Panc1 (cell line): ENCODE results near the gene CHCHD2. TPM values are rescaled to one million over a fixed set of nuclear protein-coding genes. Genes with fewer than 3 reads are reported as not detected.
"Not testable (repeated sequence)": the region's sequence is repeated elsewhere in the genome, so short reads cannot be mapped to it uniquely, and the experiment has no call there.

Source experiments
- ATAC-seq: fragments of 200-7000 bp; cut with Tn5 transposase; 2 replicates; pipeline ENCODE4 v1.9.1; 2020; ENCODE audit warnings: mild to moderate bottlenecking, moderate library complexity
- BruUV-seq: library from RNA; stranded (reverse); fragments of 400-500 nt; replicated peaks from 2 replicates; lab custom pipeline; 2021; lab: Mats Ljungman, UMichigan
- CTCF ChIA-PET: fragments of 300-600 bp; sonication (Branson Sonifier 250); formaldehyde crosslinking; loops from one replicate; lab custom pipeline; 2022; ENCODE audit warnings: antibody characterized with exemption; lab: Charles Lee
- POLR2A ChIA-PET: fragments of 300-600 bp; sonication (Branson Sonifier 250); formaldehyde crosslinking; loops from one replicate; lab custom pipeline; 2022; ENCODE audit warnings: antibody characterized with exemption; lab: Charles Lee
- DNase-seq: peaks from one replicate; pipeline ENCODE4 v3.0.0-alpha.2; 2010; ENCODE audit warnings: low read depth, low spot score
- H3K27ac ChIP-seq: 2 replicates; pipeline ENCODE4 v1.5.1; 2011; ENCODE audit warnings: mild to moderate bottlenecking, low read length, inconsistent platforms
- H3K27me3 ChIP-seq: fragments of 200-500 bp; sonication (Bioruptor generic); 2 replicates; pipeline ENCODE4 v1.6.0; 2014; ENCODE audit warnings: low read length, inconsistent platforms; ENCODE audit not compliant: control insufficient read depth, insufficient read depth
- H3K36me3 ChIP-seq: fragments of 200-500 bp; sonication (Bioruptor generic); 2 replicates; pipeline ENCODE4 v1.5.1; 2014; ENCODE audit warnings: inconsistent platforms, mild to moderate bottlenecking, low read length, moderate library complexity; ENCODE audit not compliant: control insufficient read depth, insufficient read depth
- H3K4me1 ChIP-seq: 2 replicates; pipeline ENCODE4 v1.5.1; 2011; ENCODE audit warnings: inconsistent platforms, mild to moderate bottlenecking, low read length, moderate library complexity; ENCODE audit not compliant: control insufficient read depth, insufficient read depth
- H3K4me3 ChIP-seq, 2 experiments: 2 replicates each; pipeline ENCODE4 v1.5.1; 2011 to 2012; ENCODE audit warnings: low read depth in 2 of 2, low read length in 2 of 2, mild to moderate bottlenecking in 2 of 2, inconsistent platforms in 1 of 2, moderate library complexity in 1 of 2
- H3K9me3 ChIP-seq: fragments of 200-500 bp; sonication (Bioruptor generic); 2 replicates; pipeline ENCODE4 v1.5.1; 2014; ENCODE audit warnings: low read depth, mild to moderate bottlenecking, inconsistent platforms, low read length, moderate library complexity; ENCODE audit not compliant: control insufficient read depth, insufficient read depth
- POLR2AphosphoS5 ChIP-seq: IDR thresholded peaks from 2 replicates; pipeline ENCODE4 v1.6.1; 2012; ENCODE audit warnings: mild to moderate bottlenecking, low read depth, low read length, moderate library complexity
- SIN3A ChIP-seq: IDR thresholded peaks from 2 replicates; pipeline ENCODE4 v1.6.1; 2012; ENCODE audit warnings: low read depth, mild to moderate bottlenecking, low read length, moderate library complexity, borderline replicate concordance; ENCODE audit not compliant: insufficient read depth
- TCF7L2 ChIP-seq: IDR thresholded peaks from 2 replicates; pipeline ENCODE4 v1.6.1; 2011; ENCODE audit warnings: mild to moderate bottlenecking, low read depth, low read length, inconsistent platforms
- in situ Hi-C: cut with HindIII; loops from 2 replicates; pipeline ENCODE4 v1.10.0; 2016; ENCODE audit warnings: low sequenced_read_pairs, low pct_unique_long_range_greater_than_20kb
- intact Hi-C: fragments of 100-400 bp; cut with micrococcal nuclease; formaldehyde crosslinking; loops from one replicate; pipeline ENCODE4 v1.10.0; 2022; ENCODE audit not compliant: unreplicated experiment
- total RNA-seq: library from RNA; stranded (reverse); gene quantifications from one replicate; pipeline ENCODE4 v1.2.1, GENCODE V29; 2021; ENCODE audit not compliant: unreplicated experiment
- TF ChIP-seq, protein P1 (sequence below), 2 experiments: IDR thresholded peaks; 2 replicates each; pipeline ENCODE4 v1.6.1; 2011 to 2012; ENCODE audit warnings: low read depth in 2 of 2, control low read depth in 1 of 2, low read length in 1 of 2, mild to moderate bottlenecking in 1 of 2, moderate library complexity in 1 of 2; ENCODE audit not compliant: insufficient read depth in 1 of 2
- TF ChIP-seq, protein P2 (sequence below): fragments of 450-650 bp; IDR thresholded peaks from 2 replicates; pipeline ENCODE4 v1.5.1; 2017; ENCODE audit warnings: mild to moderate bottlenecking

The CHCHD2 gene
- total RNA-seq, 1 experiment from 2014 or later = 666 TPM

DNA sequence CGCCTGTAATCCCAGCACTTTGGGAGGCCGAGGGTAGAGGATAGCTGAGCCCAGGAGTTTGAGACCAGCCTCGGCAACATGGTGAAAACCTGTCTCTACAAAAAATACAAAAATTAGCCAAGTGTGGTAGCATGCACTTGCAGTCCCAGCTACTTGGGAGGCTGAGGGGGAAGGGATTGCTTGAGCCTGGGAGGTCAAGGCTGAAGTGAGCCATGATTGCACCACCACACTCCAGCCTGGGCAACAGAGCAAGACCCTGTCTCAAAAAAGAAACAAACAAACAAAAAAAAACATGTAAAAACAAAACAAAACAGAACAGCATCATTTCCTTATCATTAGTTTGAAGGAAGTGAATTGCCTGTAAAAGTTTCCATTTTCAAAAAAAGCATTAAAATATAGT lies 6.0 kb upstream of the CHCHD2 start:
- CTCF ChIA-PET, H3K27me3 ChIP-seq, H3K9me3 ChIP-seq, H3K4me1 ChIP-seq, DNase-seq, H3K27ac ChIP-seq, POLR2A ChIA-PET, BruUV-seq, H3K4me3 ChIP-seq, intact Hi-C loops, in situ Hi-C loops, ATAC-seq, H3K36me3 ChIP-seq: not testable (repeated sequence)

DNA sequence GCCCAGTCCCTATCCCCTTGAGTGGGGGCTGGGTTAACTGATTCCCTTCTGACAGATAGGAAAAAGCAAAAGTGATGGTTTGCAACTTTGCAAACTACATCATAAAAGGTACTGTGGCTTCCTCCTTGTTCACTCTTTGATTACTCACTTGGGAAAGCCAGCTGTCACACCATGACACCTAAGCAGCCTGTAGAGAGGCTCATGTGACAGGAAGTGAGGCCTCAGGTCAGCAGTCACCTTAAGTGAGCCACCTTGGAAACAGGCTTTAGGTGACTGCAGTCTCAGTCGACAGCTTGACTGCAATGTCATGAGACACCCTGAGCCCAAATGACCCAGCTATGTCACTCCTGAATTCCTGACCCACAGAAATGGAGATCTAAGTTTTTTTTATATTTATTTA lies 4.3 kb upstream of the CHCHD2 start:
- Histone ChIP-seq H3K27ac (no peak overlapping the region), H3K36me3 (no peaks in the 10 kb centered on the region), H3K27me3 (no peaks in the 10 kb centered on the region), H3K4me3 (no peak overlapping the region), H3K4me1 (peaks cover 3% of the 10 kb centered on the region; the same call in 1 of the 2 replicates), H3K9me3 (no peaks in the 10 kb centered on the region)
- ChIA-PET CTCF (no interaction called here), POLR2A (no interaction called here)
- DNase-seq (no peak), ATAC-seq (no peak)
- intact Hi-C loops = no loop called here
- in situ Hi-C loops = no loop called here
- no TSS peak for BruUV-seq
- TF ChIP-seq, protein P1, sequence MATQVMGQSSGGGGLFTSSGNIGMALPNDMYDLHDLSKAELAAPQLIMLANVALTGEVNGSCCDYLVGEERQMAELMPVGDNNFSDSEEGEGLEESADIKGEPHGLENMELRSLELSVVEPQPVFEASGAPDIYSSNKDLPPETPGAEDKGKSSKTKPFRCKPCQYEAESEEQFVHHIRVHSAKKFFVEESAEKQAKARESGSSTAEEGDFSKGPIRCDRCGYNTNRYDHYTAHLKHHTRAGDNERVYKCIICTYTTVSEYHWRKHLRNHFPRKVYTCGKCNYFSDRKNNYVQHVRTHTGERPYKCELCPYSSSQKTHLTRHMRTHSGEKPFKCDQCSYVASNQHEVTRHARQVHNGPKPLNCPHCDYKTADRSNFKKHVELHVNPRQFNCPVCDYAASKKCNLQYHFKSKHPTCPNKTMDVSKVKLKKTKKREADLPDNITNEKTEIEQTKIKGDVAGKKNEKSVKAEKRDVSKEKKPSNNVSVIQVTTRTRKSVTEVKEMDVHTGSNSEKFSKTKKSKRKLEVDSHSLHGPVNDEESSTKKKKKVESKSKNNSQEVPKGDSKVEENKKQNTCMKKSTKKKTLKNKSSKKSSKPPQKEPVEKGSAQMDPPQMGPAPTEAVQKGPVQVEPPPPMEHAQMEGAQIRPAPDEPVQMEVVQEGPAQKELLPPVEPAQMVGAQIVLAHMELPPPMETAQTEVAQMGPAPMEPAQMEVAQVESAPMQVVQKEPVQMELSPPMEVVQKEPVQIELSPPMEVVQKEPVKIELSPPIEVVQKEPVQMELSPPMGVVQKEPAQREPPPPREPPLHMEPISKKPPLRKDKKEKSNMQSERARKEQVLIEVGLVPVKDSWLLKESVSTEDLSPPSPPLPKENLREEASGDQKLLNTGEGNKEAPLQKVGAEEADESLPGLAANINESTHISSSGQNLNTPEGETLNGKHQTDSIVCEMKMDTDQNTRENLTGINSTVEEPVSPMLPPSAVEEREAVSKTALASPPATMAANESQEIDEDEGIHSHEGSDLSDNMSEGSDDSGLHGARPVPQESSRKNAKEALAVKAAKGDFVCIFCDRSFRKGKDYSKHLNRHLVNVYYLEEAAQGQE (IDR thresholded peaks at IDR 0.05; ENCODE audit: insufficient read depth in 1 of 2, low read depth in 2 of 2, low read length in 1 of 2) = no peak
- TF ChIP-seq, protein P2, sequence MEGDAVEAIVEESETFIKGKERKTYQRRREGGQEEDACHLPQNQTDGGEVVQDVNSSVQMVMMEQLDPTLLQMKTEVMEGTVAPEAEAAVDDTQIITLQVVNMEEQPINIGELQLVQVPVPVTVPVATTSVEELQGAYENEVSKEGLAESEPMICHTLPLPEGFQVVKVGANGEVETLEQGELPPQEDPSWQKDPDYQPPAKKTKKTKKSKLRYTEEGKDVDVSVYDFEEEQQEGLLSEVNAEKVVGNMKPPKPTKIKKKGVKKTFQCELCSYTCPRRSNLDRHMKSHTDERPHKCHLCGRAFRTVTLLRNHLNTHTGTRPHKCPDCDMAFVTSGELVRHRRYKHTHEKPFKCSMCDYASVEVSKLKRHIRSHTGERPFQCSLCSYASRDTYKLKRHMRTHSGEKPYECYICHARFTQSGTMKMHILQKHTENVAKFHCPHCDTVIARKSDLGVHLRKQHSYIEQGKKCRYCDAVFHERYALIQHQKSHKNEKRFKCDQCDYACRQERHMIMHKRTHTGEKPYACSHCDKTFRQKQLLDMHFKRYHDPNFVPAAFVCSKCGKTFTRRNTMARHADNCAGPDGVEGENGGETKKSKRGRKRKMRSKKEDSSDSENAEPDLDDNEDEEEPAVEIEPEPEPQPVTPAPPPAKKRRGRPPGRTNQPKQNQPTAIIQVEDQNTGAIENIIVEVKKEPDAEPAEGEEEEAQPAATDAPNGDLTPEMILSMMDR = no peak
- TF ChIP-seq SIN3A (no peak), POLR2AphosphoS5 (no peak), TCF7L2 (no peak)

DNA sequence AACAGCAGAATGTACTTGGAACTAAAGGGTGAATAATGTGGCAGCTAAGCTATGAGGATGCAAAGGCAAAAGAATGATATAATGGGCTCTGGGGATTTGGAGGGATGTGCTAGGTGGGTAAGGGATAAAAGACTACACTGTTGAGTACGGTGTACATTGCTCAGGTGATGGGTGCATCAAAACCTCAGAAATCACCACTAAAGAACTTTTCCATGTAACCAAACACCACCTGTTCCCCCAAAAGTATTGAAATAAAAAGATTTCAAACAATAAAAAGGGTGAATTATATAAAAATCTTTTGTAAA lies 1.6 kb upstream of the CHCHD2 start:
- Histone ChIP-seq H3K27me3 (no peaks in the 10 kb centered on the region), H3K27ac (no peak overlapping the region), H3K4me3 (no peak overlapping the region), H3K36me3 (peaks cover 9% of the 10 kb centered on the region), H3K4me1 (peaks cover 6% of the 10 kb centered on the region; the same call in 1 of the 2 replicates), H3K9me3 (no peaks in the 10 kb centered on the region)
- TF ChIP-seq POLR2AphosphoS5 = no peak
- ATAC-seq = no peak
- ChIA-PET POLR2A (no interaction called here), CTCF (no interaction called here)
- BruUV-seq = no TSS peak
- in situ Hi-C loops = no loop called here
- intact Hi-C loops = no loop called here
- no peak for DNase-seq
